T-helper 2 cell treated with Interferon-gamma antibody and Interleukin-4, amounts not matched to agents 5 μg/mL and 100 μg/mL, for 36 hours (primary cell): ENCODE data around the gene CYP3A4.

Experiments used
- DNase-seq: peaks from one replicate; pipeline ENCODE4 v3.0.0; 2021; ENCODE audit warnings: low spot score
- H3K27ac Mint-ChIP-seq: one replicate; pipeline ENCODE4 v1.8.0; 2021; ENCODE audit warnings: mild to moderate bottlenecking, mixed read lengths
- H3K27me3 Mint-ChIP-seq: one replicate; pipeline ENCODE4 v1.8.0; 2021; ENCODE audit warnings: low read depth, mixed read lengths
- H3K36me3 Mint-ChIP-seq: one replicate; pipeline ENCODE4 v1.8.0; 2021; ENCODE audit warnings: low read depth, mixed read lengths
- H3K4me1 Mint-ChIP-seq: one replicate; pipeline ENCODE4 v1.8.0; 2021; ENCODE audit warnings: low read depth, mixed read lengths
- H3K4me3 Mint-ChIP-seq: one replicate; pipeline ENCODE4 v1.8.0; 2022; ENCODE audit warnings: mild to moderate bottlenecking, moderate library complexity, mixed read lengths
- H3K9me3 Mint-ChIP-seq: one replicate; pipeline ENCODE4 v1.8.0; 2021; ENCODE audit warnings: mixed read lengths

CYP3A4 gene

GRCh38 chr7:99784007-99784406 is at the start of gene CYP3A4:
TSS of gene CYP3A4 (minus strand) at chr7:99784184. CDS start at chr7:99784081, 103 bp downstream.
- DNase-seq, result no peak
- H3K4me3 Mint-ChIP-seq, result no peak within 1 kb of the TSS
- H3K4me1 Mint-ChIP-seq, result peaks cover 4% of the 10 kb centered on the region
- no peaks in the 10 kb centered on the region for H3K9me3 Mint-ChIP-seq
- H3K36me3 Mint-ChIP-seq, result no peaks in the 10 kb centered on the region
- H3K27me3 Mint-ChIP-seq, result peaks cover 3% of the 10 kb centered on the region
- no peak within 1 kb of the TSS for H3K27ac Mint-ChIP-seq

- no peak overlapping the region for H3K27ac Mint-ChIP-seq
- DNase-seq, result no peak
- H3K27me3 Mint-ChIP-seq, result peaks cover 6% of the 10 kb centered on the region
- no peak overlapping the region for H3K4me3 Mint-ChIP-seq
- no peaks in the 10 kb centered on the region for H3K9me3 Mint-ChIP-seq
- H3K36me3 Mint-ChIP-seq, result no peaks in the 10 kb centered on the region
- peaks cover 4% of the 10 kb centered on the region for H3K4me1 Mint-ChIP-seq
Measured at GRCh38 chr7:99833289-99833877, 49.4 kb upstream of the CYP3A4 start.

- DNase-seq, result no peak
- Mint-ChIP-seq H3K4me3 (no peak overlapping the region), H3K36me3 (no peaks in the 10 kb centered on the region), H3K27me3 (peaks cover 10% of the 10 kb centered on the region), H3K4me1 (no peaks in the 10 kb centered on the region), H3K27ac (no peak overlapping the region), H3K9me3 (no peaks in the 10 kb centered on the region)
Measured at GRCh38 chr7:99831595-99831994, 47.6 kb upstream of the CYP3A4 start.

- Mint-ChIP-seq H3K4me3 (no peak overlapping the region), H3K27ac (no peak overlapping the region), H3K27me3 (peaks cover 10% of the 10 kb centered on the region), H3K4me1 (no peaks in the 10 kb centered on the region), H3K9me3 (no peaks in the 10 kb centered on the region), H3K36me3 (no peaks in the 10 kb centered on the region)
- no peak for DNase-seq
Measured at GRCh38 chr7:99829524-99830160, 45.7 kb upstream of the CYP3A4 start.

GRCh38 chr7:99828811-99829210 is 44.8 kb upstream of the CYP3A4 start:
- Mint-ChIP-seq H3K27ac (no peak overlapping the region), H3K9me3 (no peaks in the 10 kb centered on the region), H3K4me1 (no peaks in the 10 kb centered on the region), H3K27me3 (peaks cover 10% of the 10 kb centered on the region), H3K36me3 (no peaks in the 10 kb centered on the region), H3K4me3 (no peak overlapping the region)
- DNase-seq, result no peak

- Mint-ChIP-seq H3K36me3 (no peaks in the 10 kb centered on the region), H3K4me1 (no peaks in the 10 kb centered on the region), H3K9me3 (no peaks in the 10 kb centered on the region), H3K4me3 (no peak overlapping the region), H3K27ac (no peak overlapping the region), H3K27me3 (peaks cover 8% of the 10 kb centered on the region)
- DNase-seq, result no peak
Measured at GRCh38 chr7:99827040-99827778, 43.2 kb upstream of the CYP3A4 start.

- no peak overlapping the region for H3K27ac Mint-ChIP-seq
- no peak for DNase-seq
- peaks cover 19% of the 10 kb centered on the region for H3K27me3 Mint-ChIP-seq
- no peaks in the 10 kb centered on the region for H3K36me3 Mint-ChIP-seq
- no peaks in the 10 kb centered on the region for H3K4me1 Mint-ChIP-seq
- H3K4me3 Mint-ChIP-seq, result no peak overlapping the region
- no peaks in the 10 kb centered on the region for H3K9me3 Mint-ChIP-seq
Measured at GRCh38 chr7:99825873-99826272, 41.9 kb upstream of the CYP3A4 start.

- Mint-ChIP-seq H3K4me3 (no peak overlapping the region), H3K4me1 (no peaks in the 10 kb centered on the region), H3K27ac (no peak overlapping the region), H3K9me3 (no peaks in the 10 kb centered on the region), H3K27me3 (peaks cover 20% of the 10 kb centered on the region), H3K36me3 (no peaks in the 10 kb centered on the region)
- no peak for DNase-seq
Measured at GRCh38 chr7:99825452-99825851, 41.5 kb upstream of the CYP3A4 start.

- no peak for DNase-seq
- H3K27ac Mint-ChIP-seq, result no peak overlapping the region
- H3K4me3 Mint-ChIP-seq, result no peak overlapping the region
- no peaks in the 10 kb centered on the region for H3K4me1 Mint-ChIP-seq
- peaks cover 22% of the 10 kb centered on the region for H3K27me3 Mint-ChIP-seq
- H3K9me3 Mint-ChIP-seq, result no peaks in the 10 kb centered on the region
- H3K36me3 Mint-ChIP-seq, result no peaks in the 10 kb centered on the region
Measured at GRCh38 chr7:99824091-99824490, 40.1 kb upstream of the CYP3A4 start.

GRCh38 chr7:99822731-99823718 is 39.0 kb upstream of the CYP3A4 start:
- Mint-ChIP-seq H3K4me1 (no peaks in the 10 kb centered on the region), H3K27me3 (peaks cover 22% of the 10 kb centered on the region), H3K4me3 (no peak overlapping the region), H3K9me3 (no peaks in the 10 kb centered on the region), H3K36me3 (no peaks in the 10 kb centered on the region), H3K27ac (no peak overlapping the region)
- DNase-seq, result no peak

GRCh38 chr7:99820408-99821027 is 36.5 kb upstream of the CYP3A4 start:
- Mint-ChIP-seq H3K4me3 (no peak overlapping the region), H3K27ac (no peak overlapping the region), H3K27me3 (peaks cover 18% of the 10 kb centered on the region), H3K9me3 (peaks cover 2% of the 10 kb centered on the region), H3K36me3 (no peaks in the 10 kb centered on the region), H3K4me1 (no peaks in the 10 kb centered on the region)
- DNase-seq, result no peak

GRCh38 chr7:99808766-99809165 is 24.8 kb upstream of the CYP3A4 start:
- Mint-ChIP-seq H3K4me1 (no peaks in the 10 kb centered on the region), H3K27me3 (peaks cover 14% of the 10 kb centered on the region), H3K36me3 (no peaks in the 10 kb centered on the region), H3K9me3 (peaks cover 9% of the 10 kb centered on the region), H3K4me3 (no peak overlapping the region), H3K27ac (no peak overlapping the region)
- no peak for DNase-seq

- Mint-ChIP-seq H3K36me3 (no peaks in the 10 kb centered on the region), H3K4me3 (no peak overlapping the region), H3K27ac (no peak overlapping the region), H3K9me3 (peaks cover 9% of the 10 kb centered on the region), H3K27me3 (peaks cover 19% of the 10 kb centered on the region), H3K4me1 (no peaks in the 10 kb centered on the region)
- no peak for DNase-seq
Measured at GRCh38 chr7:99806839-99807478, 23.0 kb upstream of the CYP3A4 start.
